Astrocyte (in vitro differentiated cells and primary cell): Measurements from ENCODE around the gene ATP1A3.

Experiments used
- EZH2 ChIP-seq: IDR thresholded peaks from 2 replicates; pipeline ENCODE4 v1.6.1; 2012; ENCODE audit warnings: mild to moderate bottlenecking, low read length, inconsistent platforms; ENCODE audit not compliant: insufficient read depth
- TF ChIP-seq, protein P1 (sequence below): IDR thresholded peaks from 2 replicates; pipeline ENCODE4 v1.5.1; 2011; ENCODE audit warnings: low read depth, mild to moderate bottlenecking, inconsistent platforms, low read length, moderate library complexity; ENCODE audit not compliant: insufficient read depth

DNA sequence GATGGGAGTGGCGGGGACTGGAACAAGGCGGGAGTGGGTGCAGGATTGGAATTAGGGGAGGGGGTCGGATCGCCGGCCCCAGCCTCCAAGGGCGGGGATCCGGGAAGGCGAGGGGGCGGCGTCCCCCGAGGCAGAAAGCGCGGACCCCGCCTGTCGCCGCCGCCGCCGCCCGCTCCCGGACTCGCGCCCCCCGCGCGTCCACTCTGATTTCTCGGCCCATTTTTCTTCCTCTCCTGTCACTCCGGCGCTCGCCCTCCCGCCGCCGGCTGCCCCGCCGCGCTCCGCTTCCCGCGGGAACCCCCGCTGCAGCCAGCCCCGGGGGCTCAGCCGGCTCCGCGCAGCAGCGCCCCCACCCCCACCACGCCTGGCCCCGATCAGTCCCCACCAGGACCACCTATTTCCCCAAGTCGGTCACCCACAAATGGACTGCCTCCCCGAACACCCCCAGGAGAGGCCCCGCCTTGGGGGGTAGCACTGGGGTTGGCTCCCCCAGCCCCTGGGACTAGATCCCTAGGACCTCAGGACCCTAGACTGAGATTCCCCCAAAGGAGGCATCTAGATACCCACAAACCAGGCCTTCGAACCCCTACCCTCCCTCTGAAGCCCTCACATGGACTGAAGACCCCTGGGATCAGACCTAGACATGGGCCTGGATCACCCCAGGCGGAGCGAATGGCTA is 53.2 kb downstream of the ATP1A3 start:
- TF ChIP-seq, protein P1, sequence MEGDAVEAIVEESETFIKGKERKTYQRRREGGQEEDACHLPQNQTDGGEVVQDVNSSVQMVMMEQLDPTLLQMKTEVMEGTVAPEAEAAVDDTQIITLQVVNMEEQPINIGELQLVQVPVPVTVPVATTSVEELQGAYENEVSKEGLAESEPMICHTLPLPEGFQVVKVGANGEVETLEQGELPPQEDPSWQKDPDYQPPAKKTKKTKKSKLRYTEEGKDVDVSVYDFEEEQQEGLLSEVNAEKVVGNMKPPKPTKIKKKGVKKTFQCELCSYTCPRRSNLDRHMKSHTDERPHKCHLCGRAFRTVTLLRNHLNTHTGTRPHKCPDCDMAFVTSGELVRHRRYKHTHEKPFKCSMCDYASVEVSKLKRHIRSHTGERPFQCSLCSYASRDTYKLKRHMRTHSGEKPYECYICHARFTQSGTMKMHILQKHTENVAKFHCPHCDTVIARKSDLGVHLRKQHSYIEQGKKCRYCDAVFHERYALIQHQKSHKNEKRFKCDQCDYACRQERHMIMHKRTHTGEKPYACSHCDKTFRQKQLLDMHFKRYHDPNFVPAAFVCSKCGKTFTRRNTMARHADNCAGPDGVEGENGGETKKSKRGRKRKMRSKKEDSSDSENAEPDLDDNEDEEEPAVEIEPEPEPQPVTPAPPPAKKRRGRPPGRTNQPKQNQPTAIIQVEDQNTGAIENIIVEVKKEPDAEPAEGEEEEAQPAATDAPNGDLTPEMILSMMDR = no peak
- no peak for TF ChIP-seq EZH2
